Rectal smooth muscle tissue (tissue), 1 donor: ENCODE data around the gene CMTM6.
A peak's percentile ranks its signal among the peaks of the same experiment; 100 is the strongest.

Experiments used
- H3K27ac ChIP-seq: one replicate; pipeline ENCODE4 v1.7.0; 2013; ENCODE audit warnings: low read depth, low read length, inconsistent platforms
- H3K27me3 ChIP-seq: one replicate; pipeline ENCODE4 v1.7.0; 2013; ENCODE audit warnings: low read length; ENCODE audit not compliant: control insufficient read depth, insufficient read depth
- H3K36me3 ChIP-seq: one replicate; pipeline ENCODE4 v1.7.0; 2013; ENCODE audit warnings: low read length; ENCODE audit not compliant: control insufficient read depth, insufficient read depth
- H3K4me1 ChIP-seq: one replicate; pipeline ENCODE4 v1.7.0; 2013; ENCODE audit warnings: low read length; ENCODE audit not compliant: control insufficient read depth, insufficient read depth
- H3K4me3 ChIP-seq: one replicate; pipeline ENCODE4 v1.7.0; 2013; ENCODE audit warnings: low read length
- H3K9ac ChIP-seq: one replicate; pipeline ENCODE4 v1.7.0; 2013; ENCODE audit warnings: low read length

Gene CMTM6, protein sequence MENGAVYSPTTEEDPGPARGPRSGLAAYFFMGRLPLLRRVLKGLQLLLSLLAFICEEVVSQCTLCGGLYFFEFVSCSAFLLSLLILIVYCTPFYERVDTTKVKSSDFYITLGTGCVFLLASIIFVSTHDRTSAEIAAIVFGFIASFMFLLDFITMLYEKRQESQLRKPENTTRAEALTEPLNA

DNA sequence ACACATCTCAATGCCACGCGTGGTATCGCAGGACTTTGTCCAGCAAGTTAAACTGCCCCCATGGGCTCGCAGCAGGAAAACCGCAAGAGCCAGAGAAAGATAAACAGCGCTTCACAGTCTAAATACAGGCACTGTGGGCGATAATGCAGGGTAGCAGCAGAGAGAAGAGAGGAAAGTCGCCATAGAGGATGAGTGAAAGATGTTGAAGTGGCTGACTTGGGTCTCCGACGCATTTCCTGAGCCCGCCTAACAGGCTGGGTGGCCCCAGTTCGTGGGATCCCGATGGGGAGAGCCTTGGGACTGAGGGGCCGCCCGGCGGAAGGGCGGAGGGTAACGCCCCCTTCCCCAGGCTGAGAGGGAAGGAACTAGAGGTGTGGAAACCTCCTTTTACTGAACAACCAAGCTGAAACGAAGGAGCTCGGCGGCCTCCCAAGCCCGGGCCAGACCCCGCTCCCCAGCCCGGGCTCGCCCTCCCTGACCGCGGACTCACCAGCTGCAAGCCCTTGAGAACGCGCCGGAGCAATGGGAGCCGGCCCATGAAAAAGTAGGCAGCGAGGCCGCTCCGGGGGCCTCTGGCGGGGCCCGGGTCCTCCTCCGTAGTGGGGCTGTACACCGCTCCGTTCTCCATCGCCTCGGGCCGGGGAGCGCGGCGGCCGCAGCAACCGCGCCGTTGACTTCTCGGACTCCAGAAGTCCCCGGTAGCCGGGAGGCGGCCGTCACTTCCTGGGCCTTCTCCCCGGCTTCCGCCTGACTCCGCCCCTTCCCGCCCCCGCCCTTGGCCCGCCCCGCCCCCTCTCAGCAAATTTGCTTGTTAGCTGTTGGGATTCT is at the start of gene CMTM6:
CMTM6 (minus strand) TSS at position 735 of the 828 bp plus-strand sequence; CDS start at position 628, 107 bp downstream.
- Histone ChIP-seq H3K4me3 (peak within 1 kb of the TSS; percentile 75), H3K27ac (peak within 1 kb of the TSS; percentile 91), H3K27me3 (no peaks in the 10 kb centered on the region), H3K9ac (peak within 1 kb of the TSS; percentile 54), H3K36me3 (no peaks in the 10 kb centered on the region), H3K4me1 (peaks cover 7% of the 10 kb centered on the region)

DNA sequence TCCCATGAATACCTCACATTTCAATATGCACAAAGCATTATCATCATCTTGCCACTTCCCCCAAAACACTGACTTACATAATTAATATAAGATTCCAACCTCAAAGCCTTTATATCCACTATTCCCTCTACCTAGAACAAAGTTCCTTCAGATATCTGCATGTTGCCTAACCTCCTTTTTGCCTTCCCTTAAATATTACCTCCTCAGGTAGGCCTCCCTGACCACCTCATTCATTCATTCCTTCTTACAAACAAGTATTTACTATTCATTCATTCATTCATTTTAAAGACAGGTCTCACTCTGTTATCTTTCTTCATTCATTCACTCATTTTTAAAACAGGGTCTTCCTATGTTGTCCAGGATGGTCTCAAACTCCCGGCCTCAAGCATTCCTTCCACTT is 49.4 kb upstream of the CMTM6 start:
- no peaks in the 10 kb centered on the region for H3K27me3 ChIP-seq
- H3K27ac ChIP-seq = no peak overlapping the region
- no peaks in the 10 kb centered on the region for H3K4me1 ChIP-seq
- H3K4me3 ChIP-seq = no peak overlapping the region
- H3K36me3 ChIP-seq = no peaks in the 10 kb centered on the region
- no peak overlapping the region for H3K9ac ChIP-seq

- Histone ChIP-seq H3K9ac (no peak overlapping the region), H3K36me3 (no peaks in the 10 kb centered on the region), H3K4me1 (no peaks in the 10 kb centered on the region), H3K27ac (no peak overlapping the region), H3K27me3 (no peaks in the 10 kb centered on the region), H3K4me3 (no peak overlapping the region)
These were observed 48.8 kb upstream of the CMTM6 start for GRCh38 chr3:32551496-32551895.

- Histone ChIP-seq H3K4me1 (no peaks in the 10 kb centered on the region), H3K27me3 (no peaks in the 10 kb centered on the region), H3K27ac (no peak overlapping the region), H3K4me3 (no peak overlapping the region), H3K36me3 (no peaks in the 10 kb centered on the region), H3K9ac (no peak overlapping the region)
These were observed 48.4 kb upstream of the CMTM6 start for GRCh38 chr3:32551087-32551486.

- Histone ChIP-seq H3K27ac (no peak overlapping the region), H3K9ac (no peak overlapping the region), H3K36me3 (no peaks in the 10 kb centered on the region), H3K4me1 (peaks cover 3% of the 10 kb centered on the region), H3K4me3 (no peak overlapping the region), H3K27me3 (no peaks in the 10 kb centered on the region)
These were observed 42.7 kb upstream of the CMTM6 start for GRCh38 chr3:32545305-32545704.

DNA sequence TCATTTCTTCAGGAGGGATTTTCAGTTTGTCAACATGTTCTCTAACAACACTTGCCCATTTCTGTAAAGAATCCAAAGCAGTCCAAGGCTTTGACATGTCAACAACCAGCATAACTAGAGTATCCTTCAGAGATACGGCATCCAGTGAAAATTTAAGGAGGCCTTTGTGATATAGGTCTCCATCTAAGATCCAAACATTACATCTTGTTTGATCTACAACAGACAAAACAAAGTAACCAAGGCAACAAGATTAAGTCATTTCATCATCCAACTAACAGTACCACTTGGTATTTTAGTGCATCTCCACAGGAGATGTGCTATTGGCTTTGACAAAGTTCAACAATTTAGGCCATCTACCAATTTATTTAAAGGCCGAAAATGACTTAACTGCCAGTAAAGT is 42.2 kb upstream of the CMTM6 start:
- H3K27ac ChIP-seq = no peak overlapping the region
- H3K9ac ChIP-seq = no peak overlapping the region
- H3K4me1 ChIP-seq = peaks cover 3% of the 10 kb centered on the region
- no peak overlapping the region for H3K4me3 ChIP-seq
- H3K36me3 ChIP-seq = no peaks in the 10 kb centered on the region
- H3K27me3 ChIP-seq = no peaks in the 10 kb centered on the region

DNA sequence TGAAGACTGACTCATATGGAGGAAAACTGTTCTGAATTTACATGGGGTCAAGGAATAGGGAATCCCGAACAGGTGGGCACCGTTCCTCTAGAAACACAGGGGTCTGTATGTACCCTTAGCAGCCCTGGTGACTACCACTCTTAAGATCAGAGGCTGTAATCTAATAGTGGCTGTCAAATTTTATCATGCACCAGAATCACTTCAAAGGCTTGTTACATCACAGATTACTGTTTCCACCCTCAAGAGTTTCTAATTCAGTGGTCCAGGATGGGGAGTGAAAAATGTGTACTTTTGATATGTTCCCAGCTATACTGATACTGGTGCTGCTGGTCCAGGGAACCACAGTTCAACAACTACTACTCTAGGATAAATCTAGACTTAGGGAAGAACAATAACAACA is 40.2 kb upstream of the CMTM6 start:
- H3K9ac ChIP-seq = no peak overlapping the region
- no peak overlapping the region for H3K27ac ChIP-seq
- H3K4me1 ChIP-seq = peaks cover 3% of the 10 kb centered on the region
- H3K4me3 ChIP-seq = no peak overlapping the region
- H3K27me3 ChIP-seq = no peaks in the 10 kb centered on the region
- H3K36me3 ChIP-seq = no peaks in the 10 kb centered on the region

- H3K27ac ChIP-seq = no peak overlapping the region
- peaks cover 3% of the 10 kb centered on the region for H3K4me1 ChIP-seq
- H3K9ac ChIP-seq = no peak overlapping the region
- no peaks in the 10 kb centered on the region for H3K27me3 ChIP-seq
- H3K36me3 ChIP-seq = no peaks in the 10 kb centered on the region
- no peak overlapping the region for H3K4me3 ChIP-seq
These were observed 38.2 kb upstream of the CMTM6 start for GRCh38 chr3:32540899-32541298.

DNA sequence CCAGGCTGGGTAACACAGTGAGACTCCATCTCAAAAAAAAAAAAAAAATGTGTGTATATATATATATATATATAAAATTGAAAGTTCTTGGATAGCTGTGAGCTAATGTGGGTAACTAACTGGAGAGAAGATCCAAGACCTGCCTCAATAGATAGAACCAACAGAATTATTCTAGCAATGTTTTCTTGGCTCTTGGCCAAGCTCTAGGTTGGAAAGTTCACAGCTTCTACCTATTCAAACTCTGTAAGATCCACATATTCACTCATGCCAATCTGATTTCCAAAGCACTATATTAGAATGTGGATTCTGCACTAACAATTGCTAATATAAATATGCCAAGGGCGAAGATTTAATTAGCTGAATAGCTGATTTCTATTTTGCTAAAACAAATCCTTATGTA is 29.8 kb upstream of the CMTM6 start:
- H3K4me3 ChIP-seq = no peak overlapping the region
- no peaks in the 10 kb centered on the region for H3K27me3 ChIP-seq
- no peak overlapping the region for H3K9ac ChIP-seq
- H3K4me1 ChIP-seq = no peaks in the 10 kb centered on the region
- H3K36me3 ChIP-seq = peaks cover 5% of the 10 kb centered on the region
- H3K27ac ChIP-seq = no peak overlapping the region

- Histone ChIP-seq H3K27ac (no peak overlapping the region), H3K9ac (no peak overlapping the region), H3K36me3 (peaks cover 5% of the 10 kb centered on the region)
These were observed 28.5 kb upstream of the CMTM6 start for GRCh38 chr3:32531010-32531647.

GRCh38 chr3:32525720-32526119 is 23.1 kb upstream of the CMTM6 start:
- no peak overlapping the region for H3K4me3 ChIP-seq
- peaks cover 3% of the 10 kb centered on the region for H3K36me3 ChIP-seq
- H3K4me1 ChIP-seq = no peaks in the 10 kb centered on the region
- no peak overlapping the region for H3K27ac ChIP-seq
- no peak overlapping the region for H3K9ac ChIP-seq
- no peaks in the 10 kb centered on the region for H3K27me3 ChIP-seq

More at GRCh38 chr3:32531010-32531647, 28.5 kb upstream of the CMTM6 start:
- no peaks in the 10 kb centered on the region for H3K4me1 ChIP-seq
- no peak overlapping the region for H3K4me3 ChIP-seq
- no peaks in the 10 kb centered on the region for H3K27me3 ChIP-seq

DNA sequence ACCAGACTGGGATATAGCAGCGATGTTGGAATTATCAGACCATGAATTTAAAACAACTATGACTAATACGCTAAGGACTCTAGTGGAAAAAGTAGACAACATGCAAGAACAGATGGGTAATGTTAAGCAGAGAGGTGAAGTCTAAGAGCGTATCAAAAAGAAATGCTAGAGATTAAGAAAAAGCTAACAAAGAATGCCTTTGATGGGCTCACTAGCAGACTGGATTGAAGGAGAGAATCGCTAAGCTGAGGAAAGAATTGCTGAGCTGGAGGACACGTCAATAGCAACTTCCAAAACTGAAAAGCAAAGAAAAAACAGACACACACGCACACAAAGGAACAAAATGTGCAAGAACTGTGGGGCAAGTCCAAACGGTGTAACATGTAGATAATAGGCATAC is 20.0 kb upstream of the CMTM6 start:
- H3K27me3 ChIP-seq = no peaks in the 10 kb centered on the region
- no peaks in the 10 kb centered on the region for H3K36me3 ChIP-seq
- H3K4me1 ChIP-seq = no peaks in the 10 kb centered on the region
- no peak overlapping the region for H3K27ac ChIP-seq
- no peak overlapping the region for H3K9ac ChIP-seq
- H3K4me3 ChIP-seq = no peak overlapping the region
